ENCODE results near the gene PRKAG2. TPM values are rescaled to one million over a fixed set of nuclear protein-coding genes. Genes with fewer than 3 reads are reported as not detected.

Gene PRKAG2
- total RNA-seq, 1 donor from 2014 or later: 22.0 TPM

DNA sequence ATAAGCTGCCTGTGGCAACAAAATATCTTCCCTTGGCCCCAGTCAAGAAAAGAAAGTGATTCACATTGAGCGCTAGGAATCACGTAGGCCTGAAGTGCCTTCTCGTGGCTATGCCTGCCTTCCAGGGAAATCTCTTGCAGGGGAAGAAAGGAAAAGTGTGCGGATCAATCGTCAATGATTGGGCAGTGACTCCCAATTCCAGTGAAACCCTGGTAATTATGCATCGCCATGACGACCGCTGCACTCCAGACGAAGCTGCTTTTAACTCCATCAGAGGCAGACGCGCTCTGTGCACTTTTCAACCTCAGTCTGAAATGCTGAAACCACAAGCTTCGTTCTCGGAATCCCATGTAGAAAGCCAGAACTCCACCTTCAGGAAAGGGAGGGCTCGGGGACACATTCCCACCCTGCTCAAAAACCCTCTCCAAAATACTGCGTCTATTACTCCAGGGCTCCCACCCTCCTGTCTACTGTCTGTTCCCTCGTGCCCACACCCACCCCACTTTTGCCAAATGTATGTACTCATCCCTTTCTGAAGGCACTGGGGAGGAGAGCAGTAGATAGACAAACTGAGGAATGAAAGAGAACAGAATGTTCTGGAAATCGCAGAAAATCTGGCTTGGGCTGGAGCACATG lies 24.2 kb upstream of the PRKAG2 start:
- DNase-seq (ENCODE audit: low read depth, low spot score): no peak

DNA sequence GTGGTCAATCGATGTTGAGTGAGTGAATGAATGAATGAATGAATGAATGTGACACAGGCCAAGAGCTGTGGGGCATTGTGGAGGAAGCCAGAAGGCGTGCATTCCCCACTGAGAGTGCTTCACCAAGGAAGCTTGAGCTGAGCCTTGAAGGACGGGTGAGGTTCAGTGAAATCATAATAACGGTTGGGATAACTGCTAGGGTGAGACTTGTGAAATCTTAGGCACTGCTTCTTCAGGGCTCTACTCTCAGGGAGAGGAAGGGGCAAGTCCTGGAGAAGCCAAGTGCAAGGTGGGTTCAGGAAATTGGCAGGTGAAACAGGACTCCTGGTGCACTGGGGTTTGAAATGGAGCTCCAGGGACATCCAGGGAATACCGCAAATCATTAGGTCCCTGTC lies 23.7 kb upstream of the PRKAG2 start:
- DNase-seq (ENCODE audit: low read depth, low spot score): no peak

DNA sequence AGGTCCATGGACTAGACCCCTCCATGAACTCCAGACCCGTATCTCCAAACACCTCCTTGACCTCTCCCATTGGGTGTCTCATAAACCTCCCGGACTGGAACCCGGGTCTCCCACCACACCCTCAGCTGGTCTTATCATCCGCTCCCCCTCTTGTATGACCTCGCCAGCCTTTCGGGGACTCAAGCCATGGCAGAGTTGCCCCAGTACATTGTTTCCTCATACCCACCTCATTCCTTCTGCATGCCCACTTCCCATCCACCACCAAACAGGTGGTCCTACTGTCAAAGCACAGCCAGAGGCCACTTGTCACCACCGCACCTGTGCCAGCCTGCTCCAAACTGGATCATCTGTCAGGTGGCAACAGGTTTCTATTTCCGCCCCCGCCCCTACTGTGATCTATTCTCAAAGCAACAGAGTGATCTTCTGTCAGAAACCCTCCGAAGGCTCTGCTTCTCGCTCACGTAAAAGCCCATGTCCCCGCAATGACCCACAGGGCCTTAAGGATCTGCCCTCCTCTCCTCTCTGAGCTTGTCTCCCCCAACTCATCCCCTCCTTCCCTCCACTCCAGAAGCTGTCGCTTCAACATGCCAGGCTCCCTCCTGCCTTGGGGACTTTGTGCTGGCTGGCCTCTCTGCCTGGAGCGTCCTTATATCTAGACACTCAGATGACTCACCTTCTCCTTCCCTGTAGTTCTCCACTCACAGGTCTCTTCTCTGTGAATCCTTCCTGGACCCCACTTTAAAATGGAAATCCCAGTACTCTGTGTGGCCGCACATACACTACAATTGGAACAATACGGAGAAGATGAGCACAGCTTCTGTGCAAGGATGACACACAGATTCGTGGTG lies 22.8 kb upstream of the PRKAG2 start:
- no peak for DNase-seq (ENCODE audit: low read depth, low spot score)

DNA sequence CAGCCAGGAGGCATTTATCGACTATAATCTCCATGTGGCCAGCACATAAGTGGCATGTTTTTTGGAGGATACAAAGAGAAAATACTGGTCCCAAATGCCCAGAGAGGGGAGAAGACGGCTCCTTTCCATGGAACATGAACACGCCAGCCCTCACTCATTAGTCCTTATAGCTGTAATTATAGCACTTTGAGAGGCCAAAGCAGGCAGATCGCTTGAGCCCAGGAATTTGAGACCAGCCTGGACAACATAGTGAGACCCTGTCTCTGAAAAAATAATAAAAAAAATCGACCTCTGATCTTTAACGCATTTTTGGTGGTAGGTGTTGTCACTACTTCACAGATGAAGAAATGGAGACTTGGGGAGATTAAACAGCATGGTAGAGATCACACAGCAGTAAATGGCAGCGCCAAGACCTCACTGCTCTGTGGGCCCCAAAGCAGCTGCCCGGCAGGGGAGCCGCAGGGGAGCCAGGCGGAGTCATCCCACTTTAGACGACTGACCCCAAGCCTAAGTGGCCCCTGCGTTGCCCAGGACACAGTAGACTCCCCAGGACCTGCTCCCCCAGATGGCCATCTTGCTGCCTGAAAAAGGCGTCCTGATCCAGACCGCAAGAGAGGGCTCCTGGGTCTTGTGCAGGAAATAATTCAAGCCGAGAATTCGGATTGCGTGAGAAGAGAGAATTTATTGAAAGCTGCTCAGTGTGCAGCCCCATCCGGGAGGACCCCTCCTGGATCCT lies 21.2 kb upstream of the PRKAG2 start:
- DNase-seq (ENCODE audit: low read depth, low spot score): no peak

DNA sequence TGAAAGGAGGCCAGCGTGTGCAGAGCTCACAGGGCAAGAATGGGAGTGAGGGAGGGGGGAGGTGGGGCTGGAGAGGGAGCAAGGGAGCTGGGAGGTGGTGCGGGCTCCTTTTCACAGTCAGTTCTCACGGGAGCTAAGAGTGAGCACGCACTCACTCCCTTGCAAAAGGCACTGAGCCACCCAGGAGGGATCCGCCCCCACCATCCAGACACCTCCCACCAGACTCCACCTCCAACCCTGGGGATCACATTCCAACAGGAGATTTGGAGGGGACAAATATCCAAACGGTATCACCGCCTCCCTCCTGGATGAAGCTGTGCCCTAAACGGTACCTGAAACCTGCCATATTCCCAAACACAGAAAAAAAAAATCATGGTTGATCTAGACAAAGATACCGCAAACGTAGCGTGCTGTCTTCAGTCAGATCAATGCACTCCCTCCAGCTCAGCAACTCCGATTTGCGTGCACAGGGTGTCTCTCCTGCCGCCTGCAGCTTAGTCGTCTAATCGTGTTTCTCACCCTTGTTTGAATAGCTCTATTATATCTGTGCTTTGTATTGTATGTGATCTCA lies 20.3 kb upstream of the PRKAG2 start:
- DNase-seq (ENCODE audit: low read depth, low spot score): no peak

DNA sequence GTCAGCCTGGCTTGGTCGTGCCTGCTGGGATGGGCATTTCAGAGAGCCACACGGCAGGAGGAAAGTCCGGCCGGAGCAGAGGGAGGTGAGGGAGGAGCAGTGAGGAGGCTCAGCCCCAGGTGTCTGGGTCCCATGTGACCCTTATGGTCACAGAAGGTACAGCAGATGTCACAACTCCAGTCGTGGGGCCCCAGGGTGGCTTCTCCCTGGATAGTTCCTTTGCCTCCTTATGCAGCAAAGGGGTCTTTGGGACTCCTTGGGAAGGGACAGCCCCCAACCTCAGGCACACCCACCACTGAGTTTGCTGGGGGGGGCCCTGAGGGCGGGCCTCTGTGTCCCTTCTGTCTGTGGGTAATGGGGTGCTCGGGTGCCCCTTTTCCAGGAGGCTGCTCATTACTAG lies 19.6 kb upstream of the PRKAG2 start:
- DNase-seq (ENCODE audit: low read depth, low spot score): no peak

DNA sequence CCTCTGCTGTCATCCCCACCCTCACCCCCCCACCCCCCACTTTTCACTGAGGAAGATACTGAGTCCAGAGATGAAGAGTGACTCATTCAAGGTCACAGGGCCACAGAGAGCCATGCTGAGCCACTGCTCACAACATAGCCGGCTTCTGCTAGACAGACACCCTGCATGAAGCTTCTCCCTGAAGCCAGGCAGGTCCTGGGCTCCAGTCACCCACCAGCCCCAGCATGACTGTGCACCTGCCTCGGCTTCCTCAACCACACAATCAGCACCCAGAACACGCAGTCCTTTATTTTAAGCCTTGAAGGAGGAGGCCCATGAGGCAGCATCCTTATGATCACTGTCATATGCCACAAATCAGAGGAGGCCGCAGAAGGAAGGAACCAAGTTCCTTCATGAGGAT lies 19.2 kb upstream of the PRKAG2 start:
- no peak for DNase-seq (ENCODE audit: low read depth, low spot score)

DNA sequence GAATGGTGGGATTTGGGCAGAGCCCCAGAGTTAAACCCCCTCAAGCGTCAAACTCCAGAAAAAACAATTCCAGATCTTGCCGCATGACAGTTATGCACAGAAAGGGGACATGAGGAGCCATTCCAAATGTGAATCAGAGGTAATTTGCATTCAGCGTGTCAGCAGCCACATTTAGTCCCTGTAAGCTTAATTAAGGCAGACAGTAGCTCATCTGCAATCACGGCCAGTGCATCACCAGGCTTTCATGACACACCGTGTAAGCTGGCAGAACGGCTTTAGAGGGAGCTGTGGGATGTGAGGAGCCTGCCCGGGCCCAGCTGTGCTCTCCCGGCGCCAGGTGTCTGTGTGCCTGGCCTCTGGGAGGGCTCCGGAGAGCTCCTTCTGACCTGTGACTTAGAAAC lies 18.7 kb upstream of the PRKAG2 start:
- no peak for DNase-seq (ENCODE audit: low read depth, low spot score)

DNA sequence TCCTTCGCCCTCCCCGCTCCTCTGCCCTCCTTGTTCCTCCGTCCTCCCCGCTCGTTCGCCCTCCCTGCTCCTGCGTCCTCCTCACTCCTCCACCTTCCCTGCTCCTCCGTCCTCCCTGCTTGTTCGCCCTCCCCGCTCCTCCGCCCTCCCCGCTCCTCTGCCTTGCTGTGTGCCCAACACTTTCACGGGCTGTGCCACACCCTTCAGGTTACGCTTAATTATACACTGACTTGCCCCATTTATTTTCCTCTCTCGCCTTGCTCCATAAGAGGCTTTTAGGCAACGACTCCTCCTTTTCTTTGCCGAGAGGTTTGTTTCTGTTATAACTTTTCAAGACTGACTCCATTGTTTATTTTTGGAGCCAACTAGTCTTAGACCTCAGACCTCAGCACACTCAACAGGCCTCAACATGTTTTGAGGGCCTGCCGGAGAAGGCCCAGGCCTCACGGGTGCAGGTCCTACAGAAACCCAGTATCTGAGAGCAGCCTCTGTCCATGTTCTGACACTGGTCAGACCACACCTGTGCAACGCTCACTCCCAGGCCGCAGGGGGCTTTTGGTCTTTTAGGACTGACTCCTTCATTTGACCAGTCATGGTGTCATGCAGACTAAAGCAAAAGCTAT lies 18.2 kb upstream of the PRKAG2 start:
- no peak for DNase-seq (ENCODE audit: low read depth, low spot score)

DNA sequence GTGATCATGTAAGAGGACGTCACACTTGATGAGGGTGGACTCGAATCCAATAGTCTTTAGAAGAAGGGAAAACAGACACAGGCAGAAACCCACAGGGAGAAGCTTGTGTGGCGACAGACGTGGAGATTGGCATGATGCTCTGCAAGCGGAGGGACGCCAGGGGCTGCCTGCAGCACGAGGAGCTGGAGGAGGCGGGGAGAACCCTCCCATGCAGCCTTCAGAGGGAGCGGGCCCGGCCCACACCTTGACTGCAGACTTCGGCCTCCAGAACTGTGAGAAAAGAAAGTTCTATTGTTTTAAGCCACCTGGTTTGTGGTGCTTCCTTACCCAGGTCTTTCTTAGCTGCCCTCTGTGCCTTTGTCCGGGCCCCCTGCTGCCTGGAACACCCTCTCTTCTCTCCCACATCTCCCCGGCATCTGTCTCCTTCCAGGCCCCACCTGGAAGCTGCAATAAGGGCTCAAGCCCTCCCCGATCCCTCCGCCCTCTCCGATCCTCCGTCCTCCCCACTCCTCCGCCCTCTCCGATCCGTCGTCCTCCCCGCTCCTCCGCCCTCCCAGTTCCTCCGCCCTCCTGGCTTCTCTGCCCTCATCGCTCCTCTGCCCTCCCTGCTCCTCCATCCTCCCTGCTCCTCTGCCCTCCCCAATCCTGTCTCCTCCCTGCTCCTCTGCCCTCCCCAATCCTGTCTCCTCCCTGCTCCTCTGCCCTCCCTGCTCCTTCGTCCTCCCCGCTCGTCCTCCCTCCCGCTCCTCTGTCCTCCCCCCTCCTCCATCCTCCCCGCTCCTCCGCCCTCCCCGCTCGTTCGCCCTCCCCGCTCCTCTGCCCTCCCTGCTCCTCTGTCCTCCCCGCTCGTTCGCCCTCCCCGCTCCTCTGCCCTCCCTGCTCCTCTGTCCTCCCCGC lies 17.4 kb upstream of the PRKAG2 start:
- no peak for DNase-seq (ENCODE audit: low read depth, low spot score)

DNA sequence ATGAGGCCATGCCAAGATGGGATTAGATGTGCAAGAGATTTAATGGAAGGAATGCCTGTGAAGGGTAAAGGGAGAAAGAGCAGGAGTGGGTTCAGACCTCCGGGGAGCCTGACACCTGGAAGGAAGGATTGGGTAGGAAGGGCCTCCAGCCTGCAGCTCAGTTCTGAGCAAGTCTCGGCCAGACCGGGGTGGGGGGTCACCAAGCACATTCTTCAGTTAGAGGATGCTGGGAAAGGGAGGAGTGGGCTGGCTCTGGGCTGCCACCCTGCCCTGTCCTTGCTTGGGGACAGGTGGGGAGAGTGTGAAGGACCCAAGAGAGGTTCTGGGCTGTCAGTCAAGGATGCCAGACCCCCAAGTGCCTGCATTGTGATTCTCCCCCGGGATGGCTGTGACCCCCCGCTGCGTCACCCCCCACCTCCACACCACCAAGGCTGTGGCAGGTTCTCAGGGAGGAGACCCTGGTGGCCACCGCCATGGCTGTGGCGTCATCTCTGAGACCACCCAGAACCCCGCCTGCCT lies 16.5 kb upstream of the PRKAG2 start:
- DNase-seq (ENCODE audit: low read depth, low spot score): no peak

DNA sequence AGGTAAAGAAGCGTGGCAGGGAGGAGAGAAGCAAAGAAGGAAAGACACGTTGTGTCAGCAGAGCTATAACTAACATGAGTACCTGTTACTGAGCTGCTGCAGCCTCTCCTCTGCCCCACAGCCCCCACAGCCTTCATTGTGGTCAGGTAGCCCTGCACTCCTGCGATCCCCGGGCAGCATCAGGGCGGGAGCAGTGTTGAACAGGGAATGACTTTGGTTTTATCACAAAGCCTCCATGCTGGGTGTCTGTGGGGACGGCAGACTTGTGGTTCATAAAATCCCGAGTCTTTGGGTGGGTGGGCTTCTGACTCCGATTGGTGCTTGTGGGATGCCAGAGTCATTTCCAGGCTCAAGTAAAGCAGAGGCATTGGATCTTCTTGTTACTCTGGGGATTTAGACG lies 14.8 kb upstream of the PRKAG2 start:
- DNase-seq (ENCODE audit: low read depth, low spot score): no peak

DNA sequence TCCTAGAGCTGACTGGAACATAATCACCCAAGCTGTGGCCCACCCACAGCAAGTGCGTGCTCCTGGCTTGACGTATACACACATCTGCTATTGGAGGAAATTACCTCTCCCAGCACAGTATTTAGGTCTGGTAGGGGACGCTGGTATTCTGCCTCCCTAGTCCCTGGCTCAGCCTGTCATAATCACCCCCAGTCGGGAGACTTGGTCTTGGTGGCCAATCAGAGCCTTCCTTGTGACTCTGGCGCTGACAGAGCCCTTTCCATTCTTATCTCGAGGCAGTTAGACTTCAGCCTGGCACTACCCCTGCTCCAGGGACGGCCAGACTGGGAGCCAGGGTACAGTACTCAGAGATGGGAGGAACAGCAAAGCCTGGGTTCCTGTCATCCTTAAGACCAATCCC lies 14.3 kb upstream of the PRKAG2 start:
- no peak for DNase-seq (ENCODE audit: low read depth, low spot score)

DNA sequence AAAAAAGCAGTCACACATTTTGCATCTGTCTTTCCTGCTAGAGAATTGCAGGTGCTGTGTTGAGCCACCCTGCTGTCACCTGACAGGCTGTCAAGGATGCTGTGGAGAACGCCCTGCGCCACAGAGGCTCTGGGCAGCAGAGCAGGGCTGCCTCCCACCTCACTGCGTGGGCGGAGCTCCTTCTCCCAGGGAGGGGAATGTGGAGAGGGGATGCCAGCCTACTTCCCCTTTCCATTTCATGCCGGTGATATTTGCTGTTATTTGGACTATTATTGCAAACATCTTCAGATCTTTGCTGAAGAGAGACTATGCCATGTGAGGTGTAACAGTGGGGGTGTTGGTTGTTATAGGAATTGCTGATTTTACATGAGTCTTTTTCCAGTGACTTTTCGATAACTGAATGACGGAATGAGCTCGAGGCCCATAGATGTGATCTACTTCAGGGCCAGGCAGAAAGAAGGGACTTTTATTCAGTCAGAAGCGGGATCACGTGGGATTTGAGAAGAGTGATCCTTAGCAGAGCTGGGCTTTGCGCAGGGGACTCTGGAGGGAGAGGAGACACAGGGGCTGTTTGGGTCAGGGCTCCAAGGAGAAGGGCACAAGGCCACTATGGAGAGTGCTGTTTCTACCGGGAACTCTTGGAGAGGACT lies 13.6 kb upstream of the PRKAG2 start:
- no peak for DNase-seq (ENCODE audit: low read depth, low spot score)

DNA sequence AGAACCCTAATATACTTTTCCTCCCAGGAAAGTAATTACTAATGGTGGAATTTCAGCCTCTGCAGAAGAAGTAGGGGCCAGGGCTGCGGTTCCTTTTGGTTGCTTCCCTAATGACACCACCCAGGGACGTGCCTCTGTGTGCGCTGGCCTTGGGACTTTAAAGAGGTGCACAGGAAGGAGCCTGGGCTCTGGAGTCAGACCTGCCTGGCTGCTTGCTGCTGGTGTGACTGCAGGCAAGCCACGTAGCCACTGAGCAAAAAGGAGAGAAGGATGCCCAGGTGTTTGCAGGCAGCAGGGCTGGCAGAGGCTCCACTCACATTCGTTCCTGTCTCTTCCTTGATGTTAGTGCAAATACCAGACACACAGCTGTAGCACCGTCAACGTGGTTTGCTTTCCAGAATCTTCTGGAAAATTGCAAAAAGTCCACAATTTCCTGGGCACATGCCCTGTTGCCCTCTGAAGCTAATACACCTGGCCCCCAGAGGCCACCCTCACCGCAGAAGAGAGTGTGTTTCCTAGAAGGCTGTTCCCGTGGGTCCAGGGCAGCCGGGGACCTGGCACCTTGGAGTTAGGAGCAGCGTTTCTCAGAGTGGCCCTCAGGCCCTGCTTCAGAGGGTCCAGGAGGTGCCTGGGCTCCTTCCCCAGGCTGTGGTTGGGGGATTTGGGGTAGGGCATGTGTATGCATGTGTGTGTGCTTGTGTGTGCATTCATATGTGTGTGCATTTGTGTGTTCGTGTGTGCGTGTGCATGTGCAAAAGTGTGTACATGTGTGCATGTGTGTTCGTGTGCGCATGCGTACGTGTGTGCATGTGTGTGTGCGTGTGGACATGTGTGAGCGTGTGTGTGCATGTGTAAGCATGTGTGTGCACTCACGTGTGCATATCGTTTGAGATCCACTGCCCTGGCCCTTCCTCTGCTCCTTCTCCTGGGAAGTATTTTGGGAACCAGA lies 12.8 kb upstream of the PRKAG2 start:
- DNase-seq (ENCODE audit: low read depth, low spot score): no peak

DNA sequence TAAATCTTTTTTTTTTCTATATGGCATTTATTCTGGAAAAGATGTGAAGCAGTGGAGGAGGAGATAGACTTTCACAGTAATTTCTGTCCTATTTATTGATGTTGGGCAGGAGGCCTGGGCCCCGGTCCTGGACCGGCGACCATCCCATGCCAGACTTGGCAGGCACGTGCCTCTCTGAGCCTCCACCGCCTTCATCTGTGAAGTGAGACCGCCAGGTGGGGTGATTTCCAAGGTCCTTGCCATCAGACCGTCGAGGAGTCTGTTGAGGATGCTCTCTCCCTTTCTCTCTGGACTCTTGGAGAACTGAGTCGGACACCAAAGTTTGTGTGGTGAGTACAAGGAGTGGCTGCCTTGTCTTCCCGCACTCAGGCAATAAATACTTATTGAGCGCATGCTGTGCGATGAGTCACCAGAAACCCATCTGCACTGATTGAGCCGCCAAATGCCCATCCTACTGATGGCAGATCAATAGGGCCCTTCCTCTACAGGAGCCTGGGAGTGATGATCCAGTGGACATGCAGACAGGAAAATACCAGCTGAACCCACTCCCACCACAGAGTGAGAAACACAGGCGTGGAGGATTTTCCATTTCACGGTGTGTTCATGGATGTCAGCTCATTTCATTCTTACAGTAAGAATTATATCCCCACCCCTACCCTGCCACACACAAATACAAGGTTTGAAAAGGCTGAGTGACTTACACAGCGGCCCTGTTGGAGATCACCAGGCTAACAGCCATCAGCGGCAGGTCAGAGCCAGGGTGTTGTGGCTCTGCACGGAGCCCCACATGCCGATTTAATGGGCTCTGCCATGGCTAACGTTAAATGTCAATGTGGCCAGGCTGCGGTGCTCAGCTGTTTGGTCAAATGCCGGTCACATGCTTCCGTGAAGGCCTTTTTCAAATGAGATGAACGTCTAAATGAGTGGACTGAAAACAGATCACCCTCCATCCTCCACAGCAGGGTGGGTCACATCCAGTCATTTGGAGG lies 11.5 kb upstream of the PRKAG2 start:
- no peak for DNase-seq (ENCODE audit: low read depth, low spot score)

DNA sequence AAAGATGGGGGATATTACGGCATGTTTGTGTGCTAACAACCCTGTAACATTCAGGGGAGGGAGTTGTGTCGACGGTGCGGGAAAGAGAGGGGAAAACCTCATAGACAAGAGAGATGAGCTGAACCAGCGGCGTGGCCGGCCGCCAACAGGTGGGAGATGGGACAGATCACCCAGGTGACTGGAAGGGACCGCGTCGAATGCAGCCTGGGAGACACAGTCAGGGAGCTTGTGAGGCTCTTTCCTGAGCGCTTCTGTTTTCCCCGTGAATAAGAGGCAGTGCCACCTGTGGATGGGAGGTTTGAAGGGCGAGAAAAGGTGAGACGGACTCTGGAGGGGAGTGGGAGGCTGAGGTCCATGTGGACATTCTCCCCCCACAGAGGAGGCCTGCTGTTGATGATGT lies 9.9 kb upstream of the PRKAG2 start:
- no peak for DNase-seq (ENCODE audit: low read depth, low spot score)

DNA sequence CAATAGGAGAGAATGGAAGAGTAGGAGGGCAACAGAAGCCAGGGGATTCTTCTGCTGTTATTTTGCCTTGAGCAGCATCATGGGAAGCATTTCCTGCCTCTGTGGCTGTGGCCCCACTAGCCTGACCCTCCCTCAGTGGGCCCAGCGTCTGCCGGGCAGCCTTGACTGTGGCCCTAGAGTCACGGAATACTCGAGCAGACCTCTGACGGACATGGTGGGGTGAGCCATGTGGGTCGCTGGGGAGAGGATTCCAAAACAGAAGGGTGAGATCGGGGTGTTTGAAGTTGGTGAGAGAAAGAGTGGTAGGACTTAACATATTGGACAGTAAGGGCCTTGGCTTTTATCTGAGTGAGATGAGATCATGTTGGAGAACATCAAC lies 8.3 kb upstream of the PRKAG2 start:
- DNase-seq (ENCODE audit: low read depth, low spot score): no peak

Measured in pulmonary artery endothelial cell (primary cell).